Breast epithelium (tissue), 4 donors: Measurements from ENCODE around the gene OPCML. TPM values are rescaled to one million over a fixed set of nuclear protein-coding genes. Genes with fewer than 3 reads are reported as not detected.

Source experiments
- DNase-seq, 2 donors: peaks; one replicate each; pipeline ENCODE4 v3.0.0-alpha.2; 2019; ENCODE audit warnings: low spot score in 2 of 2
- H3K27ac ChIP-seq, 2 donors: fragments of 200-600 bp; sonication (generic) in 1 of 2; one replicate each; pipeline ENCODE4 v1.5.1; 2016 to 2019; ENCODE audit warnings: mild to moderate bottlenecking in 1 of 2
- H3K27me3 ChIP-seq, 2 donors: fragments of 200-600 bp; sonication (generic) in 1 of 2; one replicate each; pipeline versions ENCODE4 v1.5.1 to v1.6.0; 2017 to 2019; ENCODE audit warnings: control low read depth in 1 of 2, mild to moderate bottlenecking in 1 of 2
- H3K36me3 ChIP-seq: fragments of 200-600 bp; one replicate; pipeline ENCODE4 v1.5.1; 2019
- H3K4me1 ChIP-seq, 2 donors: fragments of 200-600 bp; sonication (generic); one replicate each; pipeline ENCODE4 v1.5.1; 2016 to 2019; ENCODE audit warnings: control low read depth in 1 of 2
- H3K4me3 ChIP-seq, 3 donors: fragments of 200-600 bp; sonication (generic); 1 replicate in 2 of 3; 2 replicates in 1 of 3; pipeline ENCODE4 v1.5.1; 2016 to 2019; ENCODE audit warnings: mild to moderate bottlenecking in 3 of 3, moderate library complexity in 2 of 3
- H3K9me3 ChIP-seq, 2 donors: fragments of 200-600 bp; sonication (generic) in 1 of 2; one replicate each; pipeline ENCODE4 v1.5.1; 2016 to 2019; ENCODE audit warnings: control low read depth in 1 of 2
- POLR2A ChIP-seq: fragments of 450-650 bp; IDR thresholded peaks from one replicate; pipeline ENCODE4 v1.6.1; 2016; ENCODE audit warnings: antibody characterized with exemption, mild to moderate bottlenecking, moderate library complexity
- POLR2AphosphoS5 ChIP-seq, 3 donors: sonication (generic); formaldehyde crosslinking; IDR thresholded peaks; one replicate each; pipeline ENCODE4 v1.6.1; 2017; ENCODE audit warnings: antibody characterized with exemption in 3 of 3
- intact Hi-C: fragments of 100-400 bp; cut with DNase I; formaldehyde crosslinking; loops from one replicate; pipeline ENCODE4 v1.15.1; 2023; ENCODE audit warnings: low total_unique reads
- total RNA-seq, 3 donors: library from RNA; depleted of rRNA; stranded (reverse); fragments of >200 nt; gene quantifications; one replicate each; pipeline ENCODE4 v1.1.0, GENCODE V29; 2016
- TF ChIP-seq, protein P1 (sequence below), 3 donors: fragments of 450-650 bp; IDR thresholded peaks; one replicate each; pipeline ENCODE4 v1.5.1; 2016 to 2017; ENCODE audit warnings: antibody characterized with exemption in 3 of 3, mild to moderate bottlenecking in 3 of 3, moderate library complexity in 3 of 3

Gene OPCML
- total RNA-seq, 3 donors from 2014 or later, result not detected

DNA sequence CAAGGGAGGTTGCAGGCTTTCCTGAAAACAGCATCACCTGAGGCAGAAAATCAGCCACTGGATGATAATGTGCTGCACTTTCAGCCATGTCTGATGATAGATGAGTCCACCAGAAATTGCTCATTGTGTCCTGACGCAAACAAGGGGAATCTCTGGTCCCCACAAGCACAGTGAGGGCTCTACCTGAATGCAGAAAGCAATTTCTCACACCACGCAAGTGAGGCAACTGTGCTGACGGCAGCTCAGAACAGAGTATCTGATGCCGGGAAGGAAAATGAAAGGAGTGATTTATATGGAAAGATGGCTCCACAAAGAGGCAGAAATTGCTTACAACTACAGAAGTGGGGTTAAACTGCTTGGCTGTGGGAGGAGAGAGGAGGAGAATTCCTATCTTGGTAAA lies 867.1 kb downstream of the OPCML start:
- TF ChIP-seq POLR2AphosphoS5 (IDR thresholded peaks at IDR 0.05) (no peak), POLR2A (no peak)
- TF ChIP-seq, protein P1, sequence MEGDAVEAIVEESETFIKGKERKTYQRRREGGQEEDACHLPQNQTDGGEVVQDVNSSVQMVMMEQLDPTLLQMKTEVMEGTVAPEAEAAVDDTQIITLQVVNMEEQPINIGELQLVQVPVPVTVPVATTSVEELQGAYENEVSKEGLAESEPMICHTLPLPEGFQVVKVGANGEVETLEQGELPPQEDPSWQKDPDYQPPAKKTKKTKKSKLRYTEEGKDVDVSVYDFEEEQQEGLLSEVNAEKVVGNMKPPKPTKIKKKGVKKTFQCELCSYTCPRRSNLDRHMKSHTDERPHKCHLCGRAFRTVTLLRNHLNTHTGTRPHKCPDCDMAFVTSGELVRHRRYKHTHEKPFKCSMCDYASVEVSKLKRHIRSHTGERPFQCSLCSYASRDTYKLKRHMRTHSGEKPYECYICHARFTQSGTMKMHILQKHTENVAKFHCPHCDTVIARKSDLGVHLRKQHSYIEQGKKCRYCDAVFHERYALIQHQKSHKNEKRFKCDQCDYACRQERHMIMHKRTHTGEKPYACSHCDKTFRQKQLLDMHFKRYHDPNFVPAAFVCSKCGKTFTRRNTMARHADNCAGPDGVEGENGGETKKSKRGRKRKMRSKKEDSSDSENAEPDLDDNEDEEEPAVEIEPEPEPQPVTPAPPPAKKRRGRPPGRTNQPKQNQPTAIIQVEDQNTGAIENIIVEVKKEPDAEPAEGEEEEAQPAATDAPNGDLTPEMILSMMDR (IDR thresholded peaks at IDR 0.05), result no peak
- DNase-seq, result no peak
- Histone ChIP-seq H3K9me3 (no peaks in the 10 kb centered on the region), H3K36me3 (no peaks in the 10 kb centered on the region), H3K4me3 (no peak overlapping the region), H3K27me3 (no peaks in the 10 kb centered on the region), H3K27ac (no peak overlapping the region), H3K4me1 (no peaks in the 10 kb centered on the region)
- intact Hi-C loops, result no loop called here

DNA sequence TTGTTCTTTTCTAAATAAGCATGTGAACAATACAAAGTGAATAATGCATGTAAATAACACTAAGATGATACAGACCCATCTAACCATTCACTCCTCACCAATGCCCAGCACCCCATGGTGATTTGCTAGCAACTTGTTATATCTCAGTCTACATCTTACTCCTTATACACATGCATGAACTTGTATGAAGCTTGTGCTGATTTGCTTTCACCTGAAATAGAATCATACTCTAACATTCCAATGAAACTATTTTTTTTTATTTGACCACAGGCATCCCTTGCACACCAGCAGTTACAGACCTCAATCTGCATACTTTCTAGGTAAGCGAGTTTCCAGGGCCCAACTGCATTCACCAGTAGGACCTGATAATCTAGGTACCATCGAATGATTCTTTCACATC lies 873.6 kb downstream of the OPCML start:
- no peak for TF ChIP-seq POLR2A
- TF ChIP-seq, protein P1 (IDR thresholded peaks at IDR 0.05), result no peak
- TF ChIP-seq POLR2AphosphoS5 (IDR thresholded peaks at IDR 0.05), result no peak
- DNase-seq, result no peak

DNA sequence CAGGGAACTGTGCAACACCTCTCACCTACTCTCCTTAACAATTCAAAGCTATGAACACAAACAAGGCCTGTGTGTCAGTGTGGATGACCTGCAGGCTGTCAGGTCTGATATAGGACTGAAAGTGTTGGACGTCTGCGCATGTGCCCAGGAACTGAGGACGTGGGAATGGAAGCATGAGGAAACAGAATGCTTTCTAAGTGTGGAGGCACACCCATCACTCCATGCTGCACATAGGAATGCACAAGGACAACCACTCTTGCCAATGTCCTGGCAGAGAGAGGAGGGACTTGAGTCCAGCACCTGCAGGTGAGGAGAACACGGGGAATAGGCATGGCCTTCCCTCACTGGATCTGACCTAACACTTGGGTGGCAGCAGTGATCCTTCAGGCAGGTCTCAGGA lies 874.3 kb downstream of the OPCML start:
- intact Hi-C loops, result no loop called here
- Histone ChIP-seq H3K4me1 (no peaks in the 10 kb centered on the region), H3K27me3 (no peaks in the 10 kb centered on the region), H3K9me3 (no peaks in the 10 kb centered on the region), H3K4me3 (no peak overlapping the region), H3K36me3 (no peaks in the 10 kb centered on the region), H3K27ac (no peak overlapping the region)
- TF ChIP-seq POLR2AphosphoS5 (IDR thresholded peaks at IDR 0.05), result no peak
- TF ChIP-seq POLR2A, result no peak
- TF ChIP-seq, protein P1 (IDR thresholded peaks at IDR 0.05), result no peak
- DNase-seq, result no peak

More for the DNA sequence above, 873.6 kb downstream of the OPCML start:
- no peaks in the 10 kb centered on the region for H3K4me1 ChIP-seq
- intact Hi-C loops, result no loop called here
- H3K4me3 ChIP-seq, result no peak overlapping the region
- no peak overlapping the region for H3K27ac ChIP-seq
- no peaks in the 10 kb centered on the region for H3K9me3 ChIP-seq
- no peaks in the 10 kb centered on the region for H3K27me3 ChIP-seq
- H3K36me3 ChIP-seq, result no peaks in the 10 kb centered on the region

DNA sequence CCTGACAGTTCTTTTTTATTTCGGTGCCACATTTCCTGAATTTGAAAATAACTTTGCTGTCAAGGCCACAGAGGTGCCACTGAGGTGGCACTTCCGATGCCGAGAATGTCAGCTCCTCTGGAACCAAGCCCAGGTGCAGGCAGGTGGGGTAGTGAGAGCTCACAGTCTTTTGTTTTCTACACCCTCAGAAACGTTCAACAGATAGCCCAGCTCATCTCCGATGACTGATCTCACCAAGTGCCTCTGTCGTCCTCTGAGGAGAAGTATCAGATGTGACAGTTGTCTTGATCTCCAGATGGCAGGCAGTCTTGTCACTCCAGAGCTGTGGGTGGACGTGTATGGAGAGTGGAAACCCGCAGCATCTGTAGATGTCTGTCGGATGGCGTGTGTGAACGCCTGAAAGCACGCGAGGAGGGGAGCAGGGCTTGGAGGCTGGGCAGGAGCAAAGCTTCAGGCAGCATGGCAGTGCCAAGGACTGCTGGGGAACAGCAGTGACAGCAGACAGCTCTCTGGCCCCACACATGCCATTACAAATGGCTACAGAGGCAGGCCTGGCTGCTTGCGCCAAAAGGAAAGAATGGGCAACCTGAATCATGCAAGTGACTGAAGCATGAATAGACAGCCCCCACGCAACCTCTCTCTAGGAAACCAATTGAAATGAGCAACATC lies 877.0 kb downstream of the OPCML start:
- H3K27ac ChIP-seq, result no peak overlapping the region
- TF ChIP-seq POLR2A, result no peak
- TF ChIP-seq, protein P1 (IDR thresholded peaks at IDR 0.05), result no peak
- no peak for TF ChIP-seq POLR2AphosphoS5 (IDR thresholded peaks at IDR 0.05)
- H3K4me3 ChIP-seq, result no peak overlapping the region
- H3K4me1 ChIP-seq, result no peaks in the 10 kb centered on the region
- no peaks in the 10 kb centered on the region for H3K36me3 ChIP-seq
- no peak for DNase-seq
- H3K27me3 ChIP-seq, result no peaks in the 10 kb centered on the region
- intact Hi-C loops, result no loop called here
- H3K9me3 ChIP-seq, result no peaks in the 10 kb centered on the region

DNA sequence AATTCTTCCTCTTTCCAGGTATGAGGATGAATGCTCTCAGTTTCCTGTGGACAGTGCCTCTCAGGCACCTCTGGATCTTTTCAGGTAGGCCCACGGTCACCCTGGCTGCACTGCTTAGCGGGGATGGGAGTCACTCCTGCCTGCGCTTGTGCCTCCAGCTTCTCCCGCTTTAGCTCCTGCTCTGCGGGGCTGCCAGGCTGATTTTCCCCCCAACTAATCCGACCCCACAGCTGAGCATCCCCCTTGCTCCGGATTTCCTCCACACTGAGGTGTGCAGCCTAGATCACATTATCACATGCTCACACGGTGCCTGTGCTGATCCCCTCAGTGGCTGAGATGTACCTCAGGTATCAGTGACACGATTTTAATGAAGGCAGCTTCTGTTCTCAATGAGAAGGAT lies 879.1 kb downstream of the OPCML start:
- TF ChIP-seq POLR2AphosphoS5 (IDR thresholded peaks at IDR 0.05) (no peak), POLR2A (no peak)
- TF ChIP-seq, protein P1 (IDR thresholded peaks at IDR 0.05), result no peak
- Histone ChIP-seq H3K4me3 (no peak overlapping the region), H3K4me1 (no peaks in the 10 kb centered on the region), H3K36me3 (no peaks in the 10 kb centered on the region), H3K27ac (no peak overlapping the region), H3K9me3 (no peaks in the 10 kb centered on the region), H3K27me3 (no peaks in the 10 kb centered on the region)
- intact Hi-C loops, result no loop called here
- no peak for DNase-seq
